ELF-1 (cell line): ENCODE data around the gene DND1.
"Not testable (repeated sequence)": the region's sequence is repeated elsewhere in the genome, so short reads cannot be mapped to it uniquely, and the experiment has no call there.

Experiments used
- DNase-seq: peaks from one replicate; pipeline ENCODE4 v3.0.0-alpha.2; 2016; ENCODE audit warnings: low read depth, low spot score

DND1 gene

GRCh38 chr5:140673187-140673976 is at the start of gene DND1:
TSS of gene DND1 (minus strand) at chr5:140673576. CDS start at chr5:140673542, 34 bp downstream.
- no peak for DNase-seq

GRCh38 chr5:140721395-140721794 is 48.0 kb upstream of the DND1 start:
- not testable (repeated sequence) for DNase-seq

- DNase-seq = not testable (repeated sequence)
These were observed 47.4 kb upstream of the DND1 start for GRCh38 chr5:140720738-140721137.

GRCh38 chr5:140718266-140718592 is 44.9 kb upstream of the DND1 start:
- DNase-seq = no peak

- not testable (repeated sequence) for DNase-seq
These were observed 42.9 kb upstream of the DND1 start for GRCh38 chr5:140716238-140716637.

GRCh38 chr5:140713562-140714094 is 40.3 kb upstream of the DND1 start:
- DNase-seq = no peak

- no peak for DNase-seq
These were observed 38.4 kb upstream of the DND1 start for GRCh38 chr5:140711794-140712193.

- DNase-seq = peak; percentile 96
These were observed 37.6 kb upstream of the DND1 start for GRCh38 chr5:140710899-140711552.

GRCh38 chr5:140708787-140709186 is 35.4 kb upstream of the DND1 start:
- DNase-seq = not testable (repeated sequence)

- no peak for DNase-seq
These were observed 34.4 kb upstream of the DND1 start for GRCh38 chr5:140707812-140708211.

- DNase-seq = peak; percentile 95
These were observed 27.1 kb upstream of the DND1 start, which contains the start of gene ZMAT2 for GRCh38 chr5:140700177-140701144. TSS of gene ZMAT2 (plus strand) at chr5:140700447. CDS start at chr5:140700461, 14 bp downstream.

GRCh38 chr5:140696891-140697492 is 23.6 kb upstream of the DND1 start:
- no peak for DNase-seq

- no peak for DNase-seq
These were observed 20.9 kb upstream of the DND1 start for GRCh38 chr5:140694276-140694675.

GRCh38 chr5:140690941-140691924 is 17.9 kb upstream of the DND1 start, which contains the start of the genes HARS1 and HARS2:
TSS of gene HARS1 (minus strand) at chr5:140691370. CDS start at chr5:140691304, 66 bp downstream.
TSS of gene HARS2 (plus strand) at chr5:140691455. CDS start at chr5:140691649, 194 bp downstream.
- DNase-seq = peak; percentile 97

GRCh38 chr5:140690376-140690932 is 17.1 kb upstream of the DND1 start:
- DNase-seq = no peak

- no peak for DNase-seq
These were observed 5.6 kb upstream of the DND1 start for GRCh38 chr5:140678993-140679392.

GRCh38 chr5:140677947-140678346 is 4.6 kb upstream of the DND1 start:
- DNase-seq = no peak

- no peak for DNase-seq
These were observed 1.3 kb upstream of the DND1 start for GRCh38 chr5:140674629-140675028.

- DNase-seq = no peak
These were observed 835 bp upstream of the DND1 start for GRCh38 chr5:140674211-140674610.
